ENCODE measurements around the gene EEF1AKMT1.

Gene EEF1AKMT1

GRCh38 chr13:20789665-20790064 is 15.9 kb upstream of the EEF1AKMT1 start:
- TF ChIP-seq, protein P1, sequence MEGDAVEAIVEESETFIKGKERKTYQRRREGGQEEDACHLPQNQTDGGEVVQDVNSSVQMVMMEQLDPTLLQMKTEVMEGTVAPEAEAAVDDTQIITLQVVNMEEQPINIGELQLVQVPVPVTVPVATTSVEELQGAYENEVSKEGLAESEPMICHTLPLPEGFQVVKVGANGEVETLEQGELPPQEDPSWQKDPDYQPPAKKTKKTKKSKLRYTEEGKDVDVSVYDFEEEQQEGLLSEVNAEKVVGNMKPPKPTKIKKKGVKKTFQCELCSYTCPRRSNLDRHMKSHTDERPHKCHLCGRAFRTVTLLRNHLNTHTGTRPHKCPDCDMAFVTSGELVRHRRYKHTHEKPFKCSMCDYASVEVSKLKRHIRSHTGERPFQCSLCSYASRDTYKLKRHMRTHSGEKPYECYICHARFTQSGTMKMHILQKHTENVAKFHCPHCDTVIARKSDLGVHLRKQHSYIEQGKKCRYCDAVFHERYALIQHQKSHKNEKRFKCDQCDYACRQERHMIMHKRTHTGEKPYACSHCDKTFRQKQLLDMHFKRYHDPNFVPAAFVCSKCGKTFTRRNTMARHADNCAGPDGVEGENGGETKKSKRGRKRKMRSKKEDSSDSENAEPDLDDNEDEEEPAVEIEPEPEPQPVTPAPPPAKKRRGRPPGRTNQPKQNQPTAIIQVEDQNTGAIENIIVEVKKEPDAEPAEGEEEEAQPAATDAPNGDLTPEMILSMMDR (IDR thresholded peaks at IDR 0.05; ENCODE audit: low read depth, low read length) = no peak
- no peak for DNase-seq (ENCODE audit: extremely low read depth, low read depth)

DNA sequence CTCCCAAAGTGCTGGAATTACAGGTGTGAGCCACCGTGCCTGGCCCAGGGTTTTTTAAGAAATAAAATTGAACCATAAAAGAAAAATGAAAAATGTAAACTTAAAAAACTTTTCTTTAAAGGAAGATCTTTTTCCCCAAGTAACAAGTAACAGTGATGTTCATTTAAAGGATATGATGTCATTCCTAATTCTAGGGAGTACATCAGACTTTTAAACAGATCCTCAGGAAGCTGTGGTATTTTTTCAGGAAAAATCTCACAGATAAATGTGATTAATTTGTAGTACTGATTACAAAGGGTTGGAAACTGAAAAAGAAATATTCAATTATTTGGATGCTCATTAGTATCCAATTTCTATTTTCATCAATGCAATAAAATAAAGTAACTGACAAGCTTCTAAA is 14.6 kb upstream of the EEF1AKMT1 start:
- DNase-seq (ENCODE audit: extremely low read depth, low read depth) = no peak
- TF ChIP-seq, protein P1 (IDR thresholded peaks at IDR 0.05; ENCODE audit: low read depth, low read length) = no peak

DNA sequence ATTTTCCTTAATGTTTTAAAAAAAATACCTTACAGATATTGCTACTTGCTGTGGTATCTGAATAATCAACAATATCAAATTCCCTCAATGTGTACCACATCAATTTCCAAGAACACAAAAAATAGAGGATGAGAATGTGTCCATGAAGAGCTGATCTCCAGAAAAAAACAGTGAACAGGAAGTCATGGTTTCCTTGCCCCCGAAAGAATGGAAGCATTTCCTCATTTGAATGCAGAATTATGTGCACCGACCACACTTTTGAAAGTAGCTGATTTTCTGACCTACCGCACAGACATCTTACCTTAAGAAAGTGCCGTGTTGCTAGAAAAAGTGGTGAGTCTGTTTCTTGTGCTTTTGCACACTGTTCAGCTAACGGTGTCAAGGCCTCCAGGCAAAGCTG is 13.4 kb upstream of the EEF1AKMT1 start:
- DNase-seq (ENCODE audit: extremely low read depth, low read depth) = no peak
- TF ChIP-seq, protein P1 (IDR thresholded peaks at IDR 0.05; ENCODE audit: low read depth, low read length) = no peak

- TF ChIP-seq, protein P1 (IDR thresholded peaks at IDR 0.05; ENCODE audit: low read depth, low read length) = no peak
- no peak for DNase-seq (ENCODE audit: extremely low read depth, low read depth)
These were observed 8.5 kb upstream of the EEF1AKMT1 start for GRCh38 chr13:20782116-20782708.

GRCh38 chr13:20780317-20780716 is 6.6 kb upstream of the EEF1AKMT1 start:
- no peak for DNase-seq (ENCODE audit: extremely low read depth, low read depth)
- TF ChIP-seq, protein P1 (IDR thresholded peaks at IDR 0.05; ENCODE audit: low read depth, low read length) = no peak

- TF ChIP-seq, protein P1 (IDR thresholded peaks at IDR 0.05; ENCODE audit: low read depth, low read length) = no peak
These were observed 5.6 kb upstream of the EEF1AKMT1 start for GRCh38 chr13:20779405-20779804.

DNA sequence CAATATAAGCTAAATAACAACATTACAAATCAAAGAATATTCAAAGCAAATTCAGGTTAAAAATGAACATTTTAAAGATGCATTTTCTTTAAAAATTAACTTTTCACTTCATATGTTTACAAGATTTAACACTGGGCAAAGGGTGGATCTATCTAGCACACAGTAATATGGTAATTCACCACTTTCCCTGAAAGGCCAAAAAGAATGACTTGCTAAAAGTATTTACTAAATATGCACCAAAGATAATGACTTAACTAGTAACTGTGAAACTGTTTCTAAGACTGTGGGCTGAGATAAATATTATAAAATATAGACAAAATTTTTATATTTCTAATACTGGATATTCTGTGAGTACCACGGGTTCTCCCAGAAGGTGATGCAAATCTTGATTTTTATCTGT is 4.5 kb upstream of the EEF1AKMT1 start:
- no peak for DNase-seq (ENCODE audit: extremely low read depth, low read depth)
- TF ChIP-seq, protein P1 (IDR thresholded peaks at IDR 0.05; ENCODE audit: low read depth, low read length) = no peak

More at GRCh38 chr13:20779405-20779804, 5.6 kb upstream of the EEF1AKMT1 start:
- no peak for DNase-seq (ENCODE audit: extremely low read depth, low read depth)

Data from AG09319 (cell line).